Activated CD4-positive, alpha-beta T cell treated with anti-CD3 and anti-CD28 coated beads, Interleukin-2, amount 10 ng/mL, durations not matched to agents 7 days and 5 days (primary cell): ENCODE measurements around the gene GHR. TPM values are rescaled to one million over a fixed set of nuclear protein-coding genes. Genes with fewer than 3 reads are reported as not detected.

ENCODE experiments used
- CTCF ChIA-PET: fragments of 350-600 bp; sonication (Branson Sonifier 250); formaldehyde crosslinking; loops from one replicate; lab custom pipeline; 2021; ENCODE audit warnings: antibody characterized with exemption; lab: Charles Lee
- POLR2A ChIA-PET: fragments of 350-600 bp; sonication (Branson Sonifier 250); formaldehyde crosslinking; loops from one replicate; lab custom pipeline; 2021; ENCODE audit warnings: antibody characterized with exemption; lab: Charles Lee
- DNase-seq: peaks from one replicate; pipeline ENCODE4 v3.0.0-alpha.2; 2020
- H3K27ac Mint-ChIP-seq: one replicate; pipeline ENCODE4 v1.8.0; 2021; ENCODE audit warnings: mild to moderate bottlenecking, moderate library complexity, mixed read lengths
- H3K27me3 Mint-ChIP-seq: one replicate; pipeline ENCODE4 v1.8.0; 2021; ENCODE audit warnings: mixed read lengths
- H3K36me3 Mint-ChIP-seq: one replicate; pipeline ENCODE4 v1.8.0; 2021; ENCODE audit warnings: low read depth, mixed read lengths
- H3K4me1 Mint-ChIP-seq: one replicate; pipeline ENCODE4 v1.8.0; 2021; ENCODE audit warnings: mixed read lengths
- H3K4me3 Mint-ChIP-seq: one replicate; pipeline ENCODE4 v1.8.0; 2021; ENCODE audit warnings: mild to moderate bottlenecking, moderate library complexity, mixed read lengths
- H3K9me3 Mint-ChIP-seq: one replicate; pipeline ENCODE4 v1.8.0; 2021; ENCODE audit warnings: mixed read lengths
- total RNA-seq, 2 experiments: library from RNA; stranded (reverse); gene quantifications; one replicate each; pipeline ENCODE4 v1.2.3, GENCODE V29; 2021

Gene GHR
- total RNA-seq, 2 experiments from 2014 or later, result not detected

GRCh38 chr5:42419294-42419693 is 3.9 kb upstream of the GHR start:
- no peak for DNase-seq
- Mint-ChIP-seq H3K27me3 (peaks cover 4% of the 10 kb centered on the region), H3K36me3 (no peaks in the 10 kb centered on the region), H3K9me3 (no peaks in the 10 kb centered on the region), H3K4me1 (no peaks in the 10 kb centered on the region), H3K4me3 (no peak overlapping the region), H3K27ac (no peak overlapping the region)
- CTCF ChIA-PET, result no interaction called here
- POLR2A ChIA-PET, result no interaction called here

- H3K27me3 Mint-ChIP-seq, result peaks cover 10% of the 10 kb centered on the region
- H3K4me1 Mint-ChIP-seq, result no peaks in the 10 kb centered on the region
- no peak for DNase-seq
- H3K9me3 Mint-ChIP-seq, result no peaks in the 10 kb centered on the region
- no peak overlapping the region for H3K4me3 Mint-ChIP-seq
- ChIA-PET POLR2A (no interaction called here), CTCF (interaction anchor here (0.8 to 1.6 kb wide), 4 partner anchors 15 to 345 kb away, joined by 3 to 5 read pairs (median 4); no protein-coding TSS in a partner anchor)
- no peaks in the 10 kb centered on the region for H3K36me3 Mint-ChIP-seq
- no peak overlapping the region for H3K27ac Mint-ChIP-seq
These were observed 471 bp upstream of the GHR start for GRCh38 chr5:42422656-42423280.

- no peak overlapping the region for H3K27ac Mint-ChIP-seq
- no peak overlapping the region for H3K4me3 Mint-ChIP-seq
- POLR2A ChIA-PET, result no interaction called here
- CTCF ChIA-PET, result no interaction called here
- H3K36me3 Mint-ChIP-seq, result no peaks in the 10 kb centered on the region
- H3K9me3 Mint-ChIP-seq, result no peaks in the 10 kb centered on the region
- H3K4me1 Mint-ChIP-seq, result no peaks in the 10 kb centered on the region
- DNase-seq, result no peak
- H3K27me3 Mint-ChIP-seq, result peaks cover 13% of the 10 kb centered on the region
These were observed 2.8 kb downstream of the GHR start for GRCh38 chr5:42426016-42426415.

GRCh38 chr5:42429694-42430093 is 6.5 kb downstream of the GHR start:
- H3K36me3 Mint-ChIP-seq, result no peaks in the 10 kb centered on the region
- CTCF ChIA-PET, result no interaction called here
- H3K27ac Mint-ChIP-seq, result no peak overlapping the region

GRCh38 chr5:42434047-42434724 is 10.9 kb downstream of the GHR start:
- H3K36me3 Mint-ChIP-seq, result no peaks in the 10 kb centered on the region
- no peaks in the 10 kb centered on the region for H3K4me1 Mint-ChIP-seq
- H3K4me3 Mint-ChIP-seq, result no peak overlapping the region
- POLR2A ChIA-PET, result no interaction called here
- DNase-seq, result no peak
- H3K9me3 Mint-ChIP-seq, result no peaks in the 10 kb centered on the region
- no peak overlapping the region for H3K27ac Mint-ChIP-seq
- peaks cover 5% of the 10 kb centered on the region for H3K27me3 Mint-ChIP-seq
- CTCF ChIA-PET, result no interaction called here

More at GRCh38 chr5:42429694-42430093, 6.5 kb downstream of the GHR start:
- H3K4me1 Mint-ChIP-seq, result no peaks in the 10 kb centered on the region
- DNase-seq, result no peak
- H3K27me3 Mint-ChIP-seq, result peaks cover 11% of the 10 kb centered on the region
- no peaks in the 10 kb centered on the region for H3K9me3 Mint-ChIP-seq
- POLR2A ChIA-PET, result no interaction called here
- H3K4me3 Mint-ChIP-seq, result no peak overlapping the region

- Mint-ChIP-seq H3K4me1 (no peaks in the 10 kb centered on the region), H3K4me3 (no peak overlapping the region), H3K27ac (no peak overlapping the region), H3K27me3 (peaks cover 2% of the 10 kb centered on the region), H3K9me3 (no peaks in the 10 kb centered on the region), H3K36me3 (no peaks in the 10 kb centered on the region)
- POLR2A ChIA-PET, result no interaction called here
- no peak for DNase-seq
- CTCF ChIA-PET, result no interaction called here
These were observed 12.8 kb downstream of the GHR start for GRCh38 chr5:42436051-42436450.

GRCh38 chr5:42454216-42454995 is 31.2 kb downstream of the GHR start:
- Mint-ChIP-seq H3K4me1 (no peaks in the 10 kb centered on the region), H3K4me3 (no peak overlapping the region), H3K9me3 (peaks cover 2% of the 10 kb centered on the region), H3K27ac (no peak overlapping the region), H3K27me3 (no peaks in the 10 kb centered on the region), H3K36me3 (no peaks in the 10 kb centered on the region)
- no peak for DNase-seq
- CTCF ChIA-PET, result no interaction called here
- POLR2A ChIA-PET, result interaction anchor here (0.7 kb wide), 1 partner anchor 1405 kb away, joined by 3 read pairs; no protein-coding TSS in a partner anchor

GRCh38 chr5:42461033-42461432 is 37.8 kb downstream of the GHR start:
- POLR2A ChIA-PET, result no interaction called here
- no peak for DNase-seq
- Mint-ChIP-seq H3K27ac (no peak overlapping the region), H3K4me1 (no peaks in the 10 kb centered on the region), H3K4me3 (no peak overlapping the region), H3K36me3 (no peaks in the 10 kb centered on the region), H3K9me3 (no peaks in the 10 kb centered on the region), H3K27me3 (no peaks in the 10 kb centered on the region)
- CTCF ChIA-PET, result no interaction called here

- no peaks in the 10 kb centered on the region for H3K27me3 Mint-ChIP-seq
- H3K36me3 Mint-ChIP-seq, result no peaks in the 10 kb centered on the region
- H3K4me1 Mint-ChIP-seq, result no peaks in the 10 kb centered on the region
- POLR2A ChIA-PET, result no interaction called here
- H3K9me3 Mint-ChIP-seq, result no peaks in the 10 kb centered on the region
- no peak overlapping the region for H3K27ac Mint-ChIP-seq
- DNase-seq, result no peak
- CTCF ChIA-PET, result no interaction called here
- no peak overlapping the region for H3K4me3 Mint-ChIP-seq
These were observed 38.3 kb downstream of the GHR start for GRCh38 chr5:42461507-42461906.

- no peaks in the 10 kb centered on the region for H3K27me3 Mint-ChIP-seq
- CTCF ChIA-PET, result no interaction called here
- H3K36me3 Mint-ChIP-seq, result no peaks in the 10 kb centered on the region
- no peak for DNase-seq
- POLR2A ChIA-PET, result no interaction called here
- no peak overlapping the region for H3K27ac Mint-ChIP-seq
- H3K4me1 Mint-ChIP-seq, result no peaks in the 10 kb centered on the region
- no peak overlapping the region for H3K4me3 Mint-ChIP-seq
- no peaks in the 10 kb centered on the region for H3K9me3 Mint-ChIP-seq
These were observed 38.8 kb downstream of the GHR start for GRCh38 chr5:42462083-42462482.

- Mint-ChIP-seq H3K36me3 (no peaks in the 10 kb centered on the region), H3K4me3 (no peak overlapping the region), H3K27ac (no peak overlapping the region), H3K9me3 (no peaks in the 10 kb centered on the region), H3K4me1 (no peaks in the 10 kb centered on the region), H3K27me3 (no peaks in the 10 kb centered on the region)
- no peak for DNase-seq
- ChIA-PET CTCF (interaction anchor here (1.1 kb wide), 1 partner anchor 16 kb away, joined by 3 read pairs; no protein-coding TSS in a partner anchor), POLR2A (no interaction called here)
These were observed 44.3 kb downstream of the GHR start for GRCh38 chr5:42467572-42467971.

- Mint-ChIP-seq H3K36me3 (no peaks in the 10 kb centered on the region), H3K4me1 (no peaks in the 10 kb centered on the region), H3K9me3 (no peaks in the 10 kb centered on the region), H3K4me3 (no peak overlapping the region), H3K27ac (no peak overlapping the region), H3K27me3 (no peaks in the 10 kb centered on the region)
- POLR2A ChIA-PET, result no interaction called here
- CTCF ChIA-PET, result interaction anchor here (1.1 kb wide), 1 partner anchor 15 kb away, joined by 3 read pairs; no protein-coding TSS in a partner anchor
- DNase-seq, result no peak
These were observed 44.8 kb downstream of the GHR start for GRCh38 chr5:42467981-42468524.
